Spleen (tissue), 11 donors: ENCODE data around the gene SPDYE6. TPM values are rescaled to one million over a fixed set of nuclear protein-coding genes. Genes with fewer than 3 reads are reported as not detected.

ENCODE experiments used
- DNase-seq: peaks from one replicate; pipeline ENCODE4 v3.0.0-alpha.2; 2020
- H3K27ac ChIP-seq, 8 donors: fragments of 200-600 bp; sonication (generic) in 7 of 8; 1 replicate in 4 of 8; 2 replicates in 4 of 8; pipeline versions ENCODE4 v1.5.0 to v1.8.0; 2016 to 2021; ENCODE audit warnings: inconsistent platforms in 4 of 8, mild to moderate bottlenecking in 4 of 8, moderate library complexity in 1 of 8
- H3K27me3 ChIP-seq, 7 donors: fragments of 200-600 bp; sonication (generic) in 6 of 7; replicated peaks in 1 of 7; 1 replicate in 4 of 7; 2 replicates in 3 of 7; pipeline versions ENCODE4 v1.5.0 to v1.8.0; 2016 to 2021; ENCODE audit warnings: inconsistent platforms in 3 of 7, mild to moderate bottlenecking in 1 of 7
- H3K36me3 ChIP-seq, 6 donors: fragments of 200-600 bp; sonication (generic) in 5 of 6; 1 replicate in 4 of 6; 2 replicates in 2 of 6; pipeline versions ENCODE4 v1.5.0 to v1.8.0; 2016 to 2021; ENCODE audit warnings: inconsistent platforms in 2 of 6
- H3K4me1 ChIP-seq, 6 donors: fragments of 200-600 bp; sonication (generic) in 5 of 6; 1 replicate in 3 of 6; 2 replicates in 3 of 6; pipeline versions ENCODE4 v1.5.0 to v1.8.0; 2016 to 2021; ENCODE audit warnings: inconsistent platforms in 3 of 6
- H3K4me3 ChIP-seq, 8 donors: fragments of 200-600 bp; sonication (generic) in 7 of 8; 1 replicate in 4 of 8; 2 replicates in 4 of 8; pipeline versions ENCODE4 v1.5.0 to v1.8.0; 2016 to 2021; ENCODE audit warnings: inconsistent platforms in 4 of 8, mild to moderate bottlenecking in 4 of 8, moderate library complexity in 2 of 8
- H3K9me3 ChIP-seq, 8 donors: fragments of 200-600 bp; sonication (generic) in 7 of 8; 1 replicate in 4 of 8; 2 replicates in 4 of 8; pipeline versions ENCODE4 v1.5.0 to v1.8.0; 2016 to 2021; ENCODE audit warnings: inconsistent platforms in 4 of 8
- CTCF ChIP-seq, 11 experiments: fragments of 200-600 bp in 7 of 11; fragments of 450-650 bp in 4 of 11; sonication (generic) in 4 of 11; IDR thresholded peaks in 8 of 11; conservative IDR thresholded peaks in 3 of 11; 1 replicate in 7 of 11; 2 replicates in 4 of 11; pipeline versions ENCODE4 v1.4.0 to v1.8.0; 2016 to 2021; ENCODE audit warnings: antibody characterized with exemption in 11 of 11, inconsistent platforms in 4 of 11, mild to moderate bottlenecking in 1 of 11
- POLR2A ChIP-seq, 3 donors: fragments of 450-650 bp; IDR thresholded peaks; one replicate each; pipeline ENCODE4 v1.5.1; 2017; ENCODE audit warnings: antibody characterized with exemption in 3 of 3, mild to moderate bottlenecking in 1 of 3
- POLR2AphosphoS5 ChIP-seq, 3 donors: sonication (generic); formaldehyde crosslinking; IDR thresholded peaks; one replicate each; pipeline ENCODE4 v1.5.1; 2017; ENCODE audit warnings: antibody characterized with exemption in 3 of 3
- WGBS, 5 donors: extraction: QIAGEN DNeasy Blood & Tissue Kit in 3 of 5; methylation state at CpG; one replicate each; pipeline versions ENCODE4 v1.1.5 to v1.1.7; 2013 to 2018; 5-methylcytosine and 5-hydroxymethylcytosine counted together
- intact Hi-C: fragments of 100-400 bp; cut with DNase I; formaldehyde crosslinking; loops from one replicate; pipeline ENCODE4 v1.15.0; 2023; ENCODE audit warnings: low total_unique reads
- polyA plus RNA-seq, 3 donors: library from polyadenylated mRNA; stranded (reverse); fragments of 200-250 nt; gene quantifications; one replicate each; pipeline ENCODE4 v1.2.1, GENCODE V29; 2013
- total RNA-seq, 7 donors: library from RNA; depleted of rRNA in 3 of 7; stranded (reverse); fragments of >200 nt in 3 of 7; fragmentation: NEBNext Ultra II Directional in 4 of 7; extraction: Animal tissue kit (Norgen Biotek cat#: 25700) in 4 of 7; gene quantifications; one replicate each; pipeline versions ENCODE4 v1.1.0 to v1.2.1, GENCODE V29; 2016 to 2021
- donor health status: healthy with polysubstance abuse.
- donor health status: DM: no; HTN: no; CAD: no; lungs with moderate emphysema.
- donor health status: DM: no; HTN: no; CAD: no.
- donor health status: Bipolar disorder and iron deficiency.
- donor health status: healthy.
- donor health status: DM: no; HTN: no; CAD: no.
- donor health status: DM: yes; HTN: yes; CAD: no.

The SPDYE6 gene
- total and polyA plus RNA-seq, 10 donors, result 0.06 TPM; not detected in 9

- H3K27me3 ChIP-seq, result peaks cover 0 to 21% (median 0%) of the 10 kb centered on the region in 7 donors
- no peak overlapping the region for H3K4me3 ChIP-seq
- TF ChIP-seq POLR2AphosphoS5 (IDR thresholded peaks at IDR 0.05), result no peak
- no peak for TF ChIP-seq POLR2A (IDR thresholded peaks at IDR 0.05)
- TF ChIP-seq CTCF (IDR thresholded peaks at IDR 0.05 in 8 of 11, conservative IDR thresholded peaks at IDR 0.05 in 3 of 11), result no peak
- intact Hi-C loops, result no loop called here
- peaks cover 0 to 23% (median 8%) of the 10 kb centered on the region in 6 donors for H3K4me1 ChIP-seq
- peaks cover 0 to 69% (median 10%) of the 10 kb centered on the region in 6 donors for H3K36me3 ChIP-seq
- DNase-seq, result peak; percentile 54
- H3K9me3 ChIP-seq, result no peaks in the 10 kb centered on the region
- no peak overlapping the region for H3K27ac ChIP-seq
- WGBS, 5 donors, result 81 to 100% (median 94%) methylated on average over 3 of the region's 3 CpGs
These were observed 36.6 kb downstream of the SPDYE6 start for GRCh38 chr7:102319671-102320070.

- intact Hi-C loops, result no loop called here
- WGBS, 5 donors, result 68 to 81% (median 77%) methylated on average over 5 to 7 of the region's 7 CpGs
- Histone ChIP-seq H3K4me3 (no peak overlapping the region), H3K36me3 (peaks cover 0 to 80% (median 17%) of the 10 kb centered on the region in 6 donors), H3K9me3 (no peaks in the 10 kb centered on the region), H3K27ac (no peak overlapping the region), H3K4me1 (peaks cover 0 to 23% (median 8%) of the 10 kb centered on the region in 6 donors), H3K27me3 (peaks cover 0 to 21% (median 0%) of the 10 kb centered on the region in 7 donors)
- peak; percentile 50 for DNase-seq
- TF ChIP-seq POLR2AphosphoS5 (IDR thresholded peaks at IDR 0.05) (no peak), CTCF (IDR thresholded peaks at IDR 0.05 in 8 of 11, conservative IDR thresholded peaks at IDR 0.05 in 3 of 11) (no peak), POLR2A (IDR thresholded peaks at IDR 0.05) (no peak)
These were observed 37.7 kb downstream of the SPDYE6 start for GRCh38 chr7:102318482-102318971.

GRCh38 chr7:102317231-102318059 lies 38.8 kb downstream of the SPDYE6 start:
- no peak for TF ChIP-seq POLR2A (IDR thresholded peaks at IDR 0.05)
- TF ChIP-seq POLR2AphosphoS5 (IDR thresholded peaks at IDR 0.05), result peak in 1 of 3 donors; percentile 55
- no peak for TF ChIP-seq CTCF (IDR thresholded peaks at IDR 0.05 in 8 of 11, conservative IDR thresholded peaks at IDR 0.05 in 3 of 11)
- Histone ChIP-seq H3K9me3 (no peaks in the 10 kb centered on the region), H3K4me1 (peaks cover 0 to 28% (median 9%) of the 10 kb centered on the region in 6 donors), H3K4me3 (no peak overlapping the region), H3K27ac (peak overlapping the region in 1 of 8 donors; percentile 8), H3K36me3 (peaks cover 0 to 91% (median 17%) of the 10 kb centered on the region in 6 donors), H3K27me3 (peaks cover 0 to 16% (median 0%) of the 10 kb centered on the region in 7 donors)
- WGBS, 5 donors, result 80 to 92% (median 86%) methylated on average over 20 to 24 of the region's 24 CpGs
- DNase-seq, result peak; percentile 75
- intact Hi-C loops, result no loop called here
